NOMO-1 (cell line): ENCODE measurements around the gene TCEA2.

Experiments
- DNase-seq, 2 experiments: peaks; one replicate each; lab custom pipeline; 2025; ENCODE audit not compliant: unreplicated experiment in 2 of 2; lab: John Stamatoyannopoulos, UW

TCEA2 gene

GRCh38 chr20:64048402-64049044 lies 14.5 kb upstream of the TCEA2 start:
- no peak for DNase-seq

- peak; percentile 32 to 34 for DNase-seq
These were observed 13.7 kb upstream of the TCEA2 start, which contains the start of gene SOX18 for GRCh38 chr20:64049060-64049877. SOX18 (minus strand) TSS chr20:64049639; CDS start chr20:64049516, 123 bp downstream.

GRCh38 chr20:64049878-64050260 lies 13.1 kb upstream of the TCEA2 start:
- DNase-seq: no peak

GRCh38 chr20:64050261-64051032 lies 12.6 kb upstream of the TCEA2 start:
- no peak for DNase-seq

GRCh38 chr20:64051033-64051452 lies 12.0 kb upstream of the TCEA2 start:
- DNase-seq: no peak

- no peak for DNase-seq
These were observed 11.3 kb upstream of the TCEA2 start for GRCh38 chr20:64051561-64052325.

- no peak for DNase-seq
These were observed 10.7 kb upstream of the TCEA2 start for GRCh38 chr20:64052326-64052722.

GRCh38 chr20:64052987-64053840 lies 9.8 kb upstream of the TCEA2 start:
- no peak for DNase-seq

- DNase-seq: no peak
These were observed 8.9 kb upstream of the TCEA2 start for GRCh38 chr20:64053841-64054661.

- no peak for DNase-seq
These were observed 7.6 kb upstream of the TCEA2 start for GRCh38 chr20:64055396-64055892.

- DNase-seq: no peak
These were observed 6.9 kb upstream of the TCEA2 start for GRCh38 chr20:64055893-64056638.

GRCh38 chr20:64056639-64056888 lies 6.4 kb upstream of the TCEA2 start:
- DNase-seq: no peak

GRCh38 chr20:64056889-64057627 lies 5.9 kb upstream of the TCEA2 start:
- no peak for DNase-seq

- DNase-seq: peak; percentile 45 to 59
These were observed 5.1 kb upstream of the TCEA2 start for GRCh38 chr20:64057628-64058498.

GRCh38 chr20:64058536-64058935 lies 4.5 kb upstream of the TCEA2 start:
- no peak for DNase-seq

- no peak for DNase-seq
These were observed 762 bp upstream of the TCEA2 start for GRCh38 chr20:64062276-64062595.
